HG03066 (cell line): ENCODE data around the gene ADGRB2.

Experiments
- ATAC-seq: cut with Tn5 transposase; IDR thresholded peaks from one replicate; pipeline ENCODE4 v1.9.1; 2021; ENCODE audit warnings: low read depth; ENCODE audit not compliant: unreplicated experiment

The ADGRB2 gene

GRCh38 chr1:31795096-31795675, 31.0 kb upstream of the ADGRB2 start:
- ATAC-seq = no peak

GRCh38 chr1:31793586-31794285, 29.6 kb upstream of the ADGRB2 start:
- ATAC-seq = no peak

DNA sequence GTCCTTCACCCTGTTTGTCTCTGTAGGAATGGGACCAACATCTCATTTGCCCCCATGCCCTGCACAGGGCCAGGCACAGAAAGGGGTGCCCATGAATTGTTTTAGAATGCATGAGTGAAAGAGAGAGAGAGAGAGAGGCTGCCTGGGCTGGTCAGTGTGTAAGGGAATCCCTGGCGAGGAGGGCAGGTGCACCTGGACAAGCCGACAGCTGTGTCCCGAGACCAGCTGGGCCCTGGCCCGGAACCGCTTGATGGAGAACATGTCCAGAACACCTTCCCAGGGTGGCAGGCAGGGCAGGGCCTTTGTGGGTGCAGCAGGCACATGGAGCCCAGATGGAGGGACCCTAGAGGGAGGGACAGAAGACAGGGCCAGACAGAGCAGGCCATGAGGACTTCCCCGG, 28.9 kb upstream of the ADGRB2 start:
- ATAC-seq = no peak

DNA sequence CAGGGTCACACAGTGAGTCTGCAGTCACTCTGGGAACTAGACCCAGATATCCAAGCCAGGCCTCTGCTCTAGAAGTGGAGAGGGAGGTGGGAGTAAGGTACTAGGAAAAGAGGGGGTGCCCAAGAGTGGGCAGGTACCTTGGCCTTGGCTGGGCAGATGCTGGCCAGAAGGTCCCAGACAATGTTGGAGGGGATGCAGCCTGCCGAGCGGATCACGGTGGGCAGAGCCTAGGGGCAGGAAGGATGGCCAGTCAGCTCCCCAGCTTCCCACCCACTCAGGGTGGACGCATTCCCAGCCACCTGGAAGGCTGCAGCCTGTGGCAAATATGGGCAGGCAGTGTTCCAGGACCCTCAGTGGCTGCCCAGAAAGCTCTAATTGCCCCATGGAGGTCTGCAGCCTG, 28.4 kb upstream of the ADGRB2 start:
- ATAC-seq = no peak

- ATAC-seq = no peak
Observed at GRCh38 chr1:31792116-31792515, 28.0 kb upstream of the ADGRB2 start.

DNA sequence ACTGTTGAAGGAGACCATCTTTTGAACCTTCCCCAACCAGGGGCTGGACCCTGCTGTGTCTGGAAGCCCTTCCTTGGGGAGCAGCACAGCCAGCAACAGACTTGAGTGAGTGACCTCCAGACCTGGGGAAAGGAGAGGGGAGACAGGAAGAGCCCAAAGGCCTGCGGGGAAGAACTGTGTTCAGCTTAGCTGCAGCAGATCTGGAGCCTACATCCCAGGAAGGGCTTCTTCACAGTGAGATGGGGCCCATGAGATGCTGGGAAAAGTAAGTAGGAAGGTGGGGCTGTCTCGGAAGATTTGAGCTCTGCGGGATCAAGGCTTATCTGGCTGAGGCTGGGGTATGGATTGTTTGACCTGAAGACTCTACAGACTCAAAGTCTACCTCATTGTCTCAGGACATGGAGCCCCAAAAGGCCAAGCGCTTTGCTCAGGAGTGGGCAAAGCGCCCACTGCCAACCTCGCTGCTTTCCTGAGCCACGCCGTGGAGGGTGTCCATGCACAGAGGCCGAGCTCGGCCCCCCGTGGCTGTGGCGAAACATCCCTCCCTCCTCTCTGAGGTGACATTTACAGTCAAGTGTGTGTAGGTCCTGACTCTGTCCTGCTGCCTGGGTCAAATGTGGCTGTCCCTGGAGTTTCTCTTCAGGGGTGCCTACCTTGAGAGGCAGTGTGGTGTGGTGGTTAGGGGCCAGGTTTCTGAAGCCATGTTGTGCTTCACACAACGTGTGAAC, 27.2 kb upstream of the ADGRB2 start:
- no peak for ATAC-seq

DNA sequence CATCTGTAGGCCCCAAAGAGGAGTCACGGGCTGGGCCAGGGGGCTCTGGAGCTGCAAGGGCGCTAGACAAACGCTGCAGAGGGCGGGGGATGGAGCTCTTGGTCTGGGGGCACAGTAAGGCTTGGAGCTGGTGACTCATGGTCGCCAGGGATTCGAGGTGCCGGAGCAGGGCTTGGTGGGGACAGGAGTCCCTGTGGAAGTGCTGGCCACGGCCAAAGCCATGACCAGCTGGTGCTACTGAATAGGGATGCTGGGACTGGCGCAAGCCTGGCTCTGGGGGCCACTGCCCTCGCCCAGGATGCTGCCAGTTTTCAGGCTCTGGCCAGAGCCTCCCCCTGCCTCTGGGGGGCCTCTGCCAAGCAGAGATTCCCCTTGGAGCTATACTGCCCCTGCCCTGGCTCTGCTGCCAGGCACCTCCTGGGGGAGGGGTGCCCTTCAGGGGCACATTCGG, 26.5 kb upstream of the ADGRB2 start:
- no peak for ATAC-seq

DNA sequence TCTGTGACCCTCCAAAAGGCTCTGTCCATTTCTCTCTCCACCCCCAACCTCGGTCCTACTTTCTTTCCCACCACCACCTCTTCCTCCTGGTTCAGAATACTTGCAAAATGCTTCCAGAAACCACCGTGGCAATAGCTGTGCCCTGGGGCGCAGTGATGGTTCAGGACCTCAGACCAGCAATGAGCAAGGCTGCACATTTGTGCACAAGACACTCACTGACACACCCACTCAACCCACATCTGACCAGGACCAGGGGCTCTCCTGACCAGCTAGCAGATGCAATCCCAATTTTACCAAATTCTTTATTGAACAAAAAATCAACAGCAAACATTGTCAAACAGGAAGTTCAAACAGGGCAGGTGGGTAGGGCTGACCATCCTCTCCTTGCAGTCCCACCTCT, 26.0 kb upstream of the ADGRB2 start:
- ATAC-seq = no peak

- peak; percentile 49 for ATAC-seq
Observed at GRCh38 chr1:31789259-31790065, 25.3 kb upstream of the ADGRB2 start.

DNA sequence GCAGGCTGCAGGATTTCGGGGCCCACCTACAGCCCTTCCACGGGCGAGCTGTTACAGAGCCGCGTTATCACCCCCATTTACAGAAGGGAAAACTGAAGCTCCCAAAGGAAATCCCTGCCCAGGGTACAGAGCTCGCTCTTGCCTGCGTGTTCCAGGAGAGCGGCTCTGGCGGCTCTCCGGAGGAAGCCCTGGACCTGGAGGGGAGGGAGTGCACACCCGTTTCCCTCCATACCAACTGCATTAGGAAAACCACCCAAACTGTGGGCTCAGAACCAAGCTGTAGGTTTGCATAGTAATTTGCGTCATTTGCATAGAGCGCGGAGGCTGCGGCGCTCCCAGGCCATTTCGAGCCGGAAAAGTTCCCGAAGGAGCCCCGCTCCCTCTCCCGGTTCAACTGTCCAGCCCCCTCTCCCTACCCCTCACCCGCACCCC, 24.7 kb upstream of the ADGRB2 start:
- no peak for ATAC-seq

DNA sequence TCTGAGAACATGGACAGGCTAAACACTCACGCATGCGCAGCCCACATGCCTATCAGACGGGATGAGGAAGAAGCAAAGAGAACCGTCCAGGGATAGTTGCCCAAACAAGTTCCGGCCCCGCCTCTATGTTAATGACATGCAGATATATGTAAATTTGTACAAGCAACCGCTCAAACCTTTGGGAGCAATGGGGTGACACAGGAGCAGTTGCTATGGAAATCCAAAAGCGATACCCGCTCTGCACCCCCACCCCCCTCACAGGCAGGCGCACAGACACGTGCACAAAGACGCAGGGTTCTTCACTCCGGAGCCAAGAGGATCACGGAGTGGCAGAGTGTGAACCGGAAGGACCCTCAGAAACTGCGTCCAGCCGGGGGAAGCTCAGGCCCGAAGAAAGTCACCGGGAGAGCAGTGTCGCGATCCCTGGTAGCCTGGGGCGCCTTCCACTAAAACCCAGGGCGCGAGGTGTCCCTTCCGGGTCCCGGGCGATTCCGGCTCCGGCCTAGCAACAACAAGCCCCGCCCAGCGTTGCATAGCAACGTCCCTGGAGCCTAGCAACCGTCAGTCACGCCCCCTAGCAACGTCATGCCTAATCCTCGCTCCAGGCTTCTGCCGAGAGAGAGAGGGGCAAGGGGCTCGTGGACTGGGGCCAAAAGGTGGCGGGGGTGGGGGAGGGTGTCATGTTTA, 24.1 kb upstream of the ADGRB2 start:
- ATAC-seq = peak; percentile 76

GRCh38 chr1:31787786-31788137, 23.6 kb upstream of the ADGRB2 start:
- no peak for ATAC-seq

- no peak for ATAC-seq
Observed at GRCh38 chr1:31787261-31787660, 23.1 kb upstream of the ADGRB2 start.

- no peak for ATAC-seq
Observed at GRCh38 chr1:31786366-31787060, 22.4 kb upstream of the ADGRB2 start.

DNA sequence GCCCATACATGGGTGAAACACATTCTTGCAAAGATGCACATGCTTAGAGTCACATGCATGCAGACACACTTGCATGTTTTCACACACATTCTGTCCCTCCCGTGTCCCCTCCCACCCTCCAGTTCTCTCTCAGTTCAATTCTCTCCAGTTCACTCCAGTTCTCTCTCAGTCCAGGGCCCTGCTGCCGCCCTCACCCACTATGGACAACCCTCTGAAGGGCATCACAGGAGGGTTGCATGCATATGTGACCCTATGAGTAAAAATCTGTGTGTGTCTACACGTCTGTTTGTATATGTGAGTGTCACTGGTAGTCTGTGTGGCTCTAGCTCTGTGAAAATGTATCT, 21.8 kb upstream of the ADGRB2 start:
- no peak for ATAC-seq

- ATAC-seq = no peak
Observed at GRCh38 chr1:31785020-31785946, 21.1 kb upstream of the ADGRB2 start.

- no peak for ATAC-seq
Observed at GRCh38 chr1:31784356-31785019, 20.3 kb upstream of the ADGRB2 start.

GRCh38 chr1:31783846-31784245, 19.7 kb upstream of the ADGRB2 start:
- no peak for ATAC-seq
